ENCODE measurements around the gene ZNF266.

- TF ChIP-seq, protein P1, sequence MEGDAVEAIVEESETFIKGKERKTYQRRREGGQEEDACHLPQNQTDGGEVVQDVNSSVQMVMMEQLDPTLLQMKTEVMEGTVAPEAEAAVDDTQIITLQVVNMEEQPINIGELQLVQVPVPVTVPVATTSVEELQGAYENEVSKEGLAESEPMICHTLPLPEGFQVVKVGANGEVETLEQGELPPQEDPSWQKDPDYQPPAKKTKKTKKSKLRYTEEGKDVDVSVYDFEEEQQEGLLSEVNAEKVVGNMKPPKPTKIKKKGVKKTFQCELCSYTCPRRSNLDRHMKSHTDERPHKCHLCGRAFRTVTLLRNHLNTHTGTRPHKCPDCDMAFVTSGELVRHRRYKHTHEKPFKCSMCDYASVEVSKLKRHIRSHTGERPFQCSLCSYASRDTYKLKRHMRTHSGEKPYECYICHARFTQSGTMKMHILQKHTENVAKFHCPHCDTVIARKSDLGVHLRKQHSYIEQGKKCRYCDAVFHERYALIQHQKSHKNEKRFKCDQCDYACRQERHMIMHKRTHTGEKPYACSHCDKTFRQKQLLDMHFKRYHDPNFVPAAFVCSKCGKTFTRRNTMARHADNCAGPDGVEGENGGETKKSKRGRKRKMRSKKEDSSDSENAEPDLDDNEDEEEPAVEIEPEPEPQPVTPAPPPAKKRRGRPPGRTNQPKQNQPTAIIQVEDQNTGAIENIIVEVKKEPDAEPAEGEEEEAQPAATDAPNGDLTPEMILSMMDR (IDR thresholded peaks at IDR 0.05) = no peak
- no peak for TF ChIP-seq POLR2A (IDR thresholded peaks at IDR 0.05)
Measured at GRCh38 chr19:9406798-9407352, 28.5 kb downstream of the ZNF266 start.
